Osteoblast (primary cell): ENCODE data around the gene CCSER1. TPM values are rescaled to one million over a fixed set of nuclear protein-coding genes. Genes with fewer than 3 reads are reported as not detected.
"Not testable (repeated sequence)": the region's sequence is repeated elsewhere in the genome, so short reads cannot be mapped to it uniquely, and the experiment has no call there.

Experiments used
- DNase-seq: peaks from one replicate; pipeline ENCODE4 v3.0.0; 2011; ENCODE audit warnings: low spot score, mixed read lengths; ENCODE audit not compliant: insufficient read length; ENCODE audit errors: missing footprints
- H2AFZ ChIP-seq: 2 replicates; pipeline ENCODE4 v1.6.0; 2011; ENCODE audit warnings: mild to moderate bottlenecking, low read length
- H3K27ac ChIP-seq: 2 replicates; pipeline ENCODE4 v1.5.1; 2011; ENCODE audit warnings: mild to moderate bottlenecking, low read depth, low read length, moderate library complexity
- H3K27me3 ChIP-seq: 2 replicates; pipeline ENCODE4 v1.6.0; 2012; ENCODE audit warnings: mild to moderate bottlenecking, control low read depth, inconsistent platforms, low read length, moderate library complexity; ENCODE audit not compliant: insufficient read depth
- H3K36me3 ChIP-seq: 2 replicates; pipeline ENCODE4 v1.5.1; 2011; ENCODE audit warnings: mild to moderate bottlenecking, low read length, control low read depth, moderate library complexity; ENCODE audit not compliant: insufficient read depth
- H3K4me1 ChIP-seq: 2 replicates; pipeline ENCODE4 v1.5.1; 2011; ENCODE audit warnings: mild to moderate bottlenecking, low read length, control low read depth, moderate library complexity; ENCODE audit not compliant: insufficient read depth
- H3K4me2 ChIP-seq: 2 replicates; pipeline ENCODE4 v1.6.0; 2011; ENCODE audit warnings: mild to moderate bottlenecking, low read length; ENCODE audit not compliant: insufficient read depth
- H3K4me3 ChIP-seq: fragments of 200-600 bp; sonication (generic); 3 replicates; pipeline ENCODE4 v1.5.1; 2012; ENCODE audit warnings: mild to moderate bottlenecking, low read length, inconsistent platforms; ENCODE audit not compliant: insufficient read depth
- H3K79me2 ChIP-seq: 2 replicates; pipeline ENCODE4 v1.6.0; 2012; ENCODE audit warnings: mild to moderate bottlenecking, low read length, control low read depth, inconsistent platforms; ENCODE audit not compliant: insufficient read depth
- H3K9me3 ChIP-seq: 2 replicates; pipeline ENCODE4 v1.5.1; 2011; ENCODE audit warnings: low read depth, low read length, control low read depth
- H4K20me1 ChIP-seq: 2 replicates; pipeline ENCODE4 v1.6.0; 2012; ENCODE audit warnings: mild to moderate bottlenecking, low read length, control low read depth; ENCODE audit not compliant: insufficient read depth
- CTCF ChIP-seq: IDR thresholded peaks from 2 replicates; pipeline ENCODE4 v1.5.1; 2011; ENCODE audit warnings: mild to moderate bottlenecking, low read depth, low read length, moderate library complexity; ENCODE audit errors: extremely low read depth
- total RNA-seq: library from RNA; depleted of rRNA; stranded (reverse); fragments of >200 nt; gene quantifications from 2 replicates; pipeline ENCODE4 v1.2.3, GENCODE V29; 2012

Gene CCSER1
- total RNA-seq, 1 donor, result under 0.01 TPM

GRCh38 chr4:90904021-90904420 lies 776.8 kb downstream of the CCSER1 start:
- Histone ChIP-seq H3K79me2 (no peaks in the 10 kb centered on the region), H2AFZ (no peak overlapping the region), H3K4me1 (no peaks in the 10 kb centered on the region), H4K20me1 (no peaks in the 10 kb centered on the region), H3K27me3 (no peaks in the 10 kb centered on the region), H3K4me2 (no peak overlapping the region), H3K27ac (no peak overlapping the region), H3K4me3 (no peak overlapping the region), H3K9me3 (peaks cover 3% of the 10 kb centered on the region), H3K36me3 (no peaks in the 10 kb centered on the region)
- DNase-seq, result no peak
- no peak for TF ChIP-seq CTCF

- TF ChIP-seq CTCF, result no peak
- no peaks in the 10 kb centered on the region for H4K20me1 ChIP-seq
- H3K4me1 ChIP-seq, result no peaks in the 10 kb centered on the region
- peaks cover 3% of the 10 kb centered on the region for H3K9me3 ChIP-seq
- H3K4me2 ChIP-seq, result no peak overlapping the region
- H3K27me3 ChIP-seq, result no peaks in the 10 kb centered on the region
- H3K4me3 ChIP-seq, result no peak overlapping the region
- no peak overlapping the region for H3K27ac ChIP-seq
- no peaks in the 10 kb centered on the region for H3K36me3 ChIP-seq
- DNase-seq, result no peak
- no peaks in the 10 kb centered on the region for H3K79me2 ChIP-seq
- H2AFZ ChIP-seq, result no peak overlapping the region
Measured at GRCh38 chr4:90906239-90906638, 779.0 kb downstream of the CCSER1 start.

GRCh38 chr4:90911724-90912434 lies 784.7 kb downstream of the CCSER1 start:
- H3K4me2 ChIP-seq, H3K27me3 ChIP-seq: not testable (repeated sequence)

GRCh38 chr4:90922174-90922573 lies 795.0 kb downstream of the CCSER1 start:
- DNase-seq, result no peak
- Histone ChIP-seq H2AFZ (no peak overlapping the region), H3K4me2 (no peak overlapping the region), H3K9me3 (no peaks in the 10 kb centered on the region), H3K4me1 (no peaks in the 10 kb centered on the region), H3K79me2 (no peaks in the 10 kb centered on the region), H3K36me3 (no peaks in the 10 kb centered on the region), H3K27ac (no peak overlapping the region), H3K4me3 (no peak overlapping the region), H4K20me1 (no peaks in the 10 kb centered on the region), H3K27me3 (no peaks in the 10 kb centered on the region)
- TF ChIP-seq CTCF, result no peak

More at GRCh38 chr4:90911724-90912434, 784.7 kb downstream of the CCSER1 start:
- not testable (repeated sequence) for H3K79me2 ChIP-seq, H3K9me3 ChIP-seq, H4K20me1 ChIP-seq, H3K4me1 ChIP-seq, H3K36me3 ChIP-seq, H3K27ac ChIP-seq, H2AFZ ChIP-seq, DNase-seq, H3K4me3 ChIP-seq
